Measurements from ENCODE around the gene IMPDH1. TPM values are rescaled to one million over a fixed set of nuclear protein-coding genes. Genes with fewer than 3 reads are reported as not detected.

The IMPDH1 gene
- total and polyA plus RNA-seq, 10 of the 15 experiments (the other 5 are each of a cell fraction or from before 2014, with no cell fraction given), result 0.50 to 61.3 (median 41.8) TPM

GRCh38 chr7:128417071-128417470, 7.3 kb upstream of the IMPDH1 start:
- SMC1A ChIA-PET (ENCODE audit: uncharacterized antibody, unreplicated experiment), result interaction anchor here (1.1 to 3.1 kb wide), 5 partner anchors 8 to 19 kb away, joined by 3 to 14 read pairs (median 3); no protein-coding TSS in a partner anchor
- DNase-seq (ENCODE audit: low read depth, low spot score) (no peak), FAIRE-seq (no peak), ATAC-seq (no peak)
- no peaks in the 10 kb centered on the region; a peak in 1 of 4 replicates for H3K27me3 ChIP-seq (replicated peaks in 1 of 2; ENCODE audit: control insufficient read depth in 2 of 2, insufficient read depth in 2 of 2, low read length in 1 of 2)
- intact Hi-C loops (cut with micrococcal nuclease; ENCODE audit: unreplicated experiment) (no loop called here), in situ Hi-C loops (cut with MboI) (no loop called here)
- H3K4me3 ChIP-seq, result no peak overlapping the region
- CTCF ChIA-PET, result interaction anchor here (0.9 to 23.9 kb wide), 11 partner anchors 11 to 70 kb away, joined by 3 to 458 read pairs (median 7); no protein-coding TSS in a partner anchor
- no peaks in the 10 kb centered on the region for H3K36me3 ChIP-seq (ENCODE audit: control insufficient read depth in 2 of 2, insufficient read depth in 2 of 2, low read length in 1 of 2)
- 28% methylated on average over 3 of the region's 3 CpGs for WGBS (ENCODE audit: insufficient coverage, insufficient replicate concordance, low lambda C conversion rate, missing lambda C conversion rate)
- no peak overlapping the region for H3K4me2 ChIP-seq (ENCODE audit: control insufficient read depth, insufficient read depth)
- no peak overlapping the region for H3K9ac ChIP-seq (ENCODE audit: control insufficient read depth, insufficient read depth, low read length)
- H3K4me1 ChIP-seq (ENCODE audit: control insufficient read depth, insufficient read depth, low read length), result peaks cover 7% of the 10 kb centered on the region
- no peaks in the 10 kb centered on the region for H3K79me2 ChIP-seq (ENCODE audit: control insufficient read depth, insufficient read depth, low read length)
- no TSS peak for BruUV-seq (replicated peaks)
- no peak overlapping the region for H3K27ac ChIP-seq (ENCODE audit: control insufficient read depth, insufficient read depth)
- RAD21 ChIA-PET (ENCODE audit: unreplicated experiment), result interaction anchor here (1.0 to 3.7 kb wide), 4 partner anchors 8 to 44 kb away, joined by 4 to 10 read pairs (median 6); no protein-coding TSS in a partner anchor
- H2AFZ ChIP-seq (ENCODE audit: control insufficient read depth, low read depth, low read length), result no peak overlapping the region
- no peaks in the 10 kb centered on the region for H3K9me3 ChIP-seq (replicated peaks; ENCODE audit: control insufficient read depth, insufficient read depth, low read length)
- no peak for TF ChIP-seq FOS (IDR thresholded peaks at IDR 0.05; ENCODE audit: borderline replicate concordance, extremely low read depth, insufficient read length)
- TF ChIP-seq USF2 (IDR thresholded peaks at IDR 0.05; ENCODE audit: borderline replicate concordance, low read depth, low read length), result no peak
- TF ChIP-seq ZBTB33 (IDR thresholded peaks at IDR 0.05), result no peak
- no peaks in the 10 kb centered on the region for H4K20me1 ChIP-seq (ENCODE audit: control insufficient read depth, insufficient read depth)
- POLR2A ChIA-PET, result no interaction called here

Measured in GM12878 (cell line).